ENCODE measurements around the gene SMIM45.

Gene SMIM45

DNA sequence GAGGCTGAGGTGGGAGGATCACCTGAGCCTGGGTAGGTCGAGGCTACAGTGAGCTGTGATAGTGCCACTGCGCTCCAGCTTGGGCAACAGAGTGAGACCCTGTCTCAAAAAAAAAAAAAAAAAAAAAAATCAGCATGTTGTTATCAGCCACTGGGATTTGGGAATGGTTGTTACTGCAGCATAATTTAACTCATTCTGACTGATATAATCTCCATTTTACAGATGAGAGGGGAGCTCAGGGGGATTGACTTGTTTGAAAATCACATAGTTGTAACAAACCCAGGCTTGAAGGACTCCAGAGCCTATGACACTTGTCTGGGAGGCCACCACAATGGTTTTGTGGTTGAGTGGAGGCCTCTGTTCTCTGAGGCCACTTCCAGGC, 14.3 kb downstream of the SMIM45 start:
- no peak for DNase-seq
- intact Hi-C loops (cut with DNase I), result loop anchor here (1.0 kb wide), 1 partner anchor 471 kb away; no protein-coding TSS in a partner anchor

- intact Hi-C loops (cut with DNase I), result loop anchor here (1.0 kb wide), 1 partner anchor 471 kb away; no protein-coding TSS in a partner anchor
- peak in 7 of 10 donors; percentile 37 to 93 (median 50) for DNase-seq
Measured at GRCh38 chr22:41966607-41967240, 14.8 kb downstream of the SMIM45 start.

GRCh38 chr22:41968601-41969000, 16.7 kb downstream of the SMIM45 start:
- intact Hi-C loops (cut with DNase I), result no loop called here
- peak in 2 of 10 donors; percentile 58 to 82 for DNase-seq

- intact Hi-C loops (cut with DNase I), result no loop called here
- peak in 6 of 10 donors; percentile 19 to 90 (median 72) for DNase-seq
Measured at GRCh38 chr22:41969110-41969646, 17.2 kb downstream of the SMIM45 start, which contains the start of gene SEPTIN3. TSS of gene SEPTIN3 (plus strand) at chr22:41969443. CDS start at chr22:41971493, 2,050 bp downstream.

GRCh38 chr22:41970601-41971000, 18.7 kb downstream of the SMIM45 start:
- intact Hi-C loops (cut with DNase I), result no loop called here
- peak in 2 of 10 donors; percentile 31 to 43 for DNase-seq

DNA sequence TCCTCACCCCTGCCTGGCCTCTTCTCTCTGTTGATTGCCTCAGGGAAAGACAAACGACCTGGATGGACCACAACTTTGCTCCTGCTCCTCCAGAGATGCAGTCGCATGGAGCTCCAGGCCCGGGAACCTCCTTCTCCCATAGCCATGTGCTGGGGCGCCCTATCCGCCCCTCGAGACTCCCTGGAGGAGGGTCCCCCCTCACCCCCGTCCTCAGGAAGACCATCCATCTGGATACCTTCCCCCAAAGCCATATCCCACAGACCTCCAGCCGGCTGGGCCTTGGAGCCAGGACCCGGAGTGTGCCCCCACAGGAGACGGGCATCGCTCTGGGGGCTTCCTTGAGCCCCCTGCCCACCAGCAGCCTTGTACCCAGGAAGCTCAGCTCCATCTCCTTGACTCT, 19.5 kb downstream of the SMIM45 start:
- intact Hi-C loops (cut with DNase I), result no loop called here
- peak in 2 of 10 donors; percentile 37 to 64 for DNase-seq

DNA sequence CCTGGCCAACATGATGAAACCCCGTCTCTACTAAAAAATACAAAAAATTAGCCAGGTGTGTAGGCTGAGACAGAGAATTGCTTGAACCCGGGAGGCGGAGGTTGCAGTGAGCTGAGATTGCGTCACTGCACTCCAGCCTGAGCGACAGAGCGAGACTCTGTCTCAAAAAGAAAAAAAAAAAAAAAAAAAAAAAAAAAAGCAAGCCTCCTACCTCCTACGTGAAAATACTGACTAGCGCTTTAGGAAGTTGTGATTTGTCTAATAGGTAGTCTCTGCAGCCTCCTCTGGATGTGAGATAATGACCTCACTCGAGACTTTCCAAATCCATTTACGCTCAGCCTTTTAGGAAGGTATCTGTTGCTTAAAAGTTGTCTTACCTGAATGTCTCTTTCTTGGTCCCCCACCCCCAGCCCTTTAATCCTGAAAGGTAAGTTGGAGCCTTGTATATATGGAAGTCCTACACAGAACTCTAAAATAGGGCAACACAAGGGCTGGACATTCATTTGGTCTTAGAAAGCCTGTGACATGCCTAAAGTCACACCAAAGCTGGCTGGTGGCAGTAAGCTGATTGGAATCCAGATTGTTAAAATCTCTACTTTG, 22.8 kb downstream of the SMIM45 start:
- intact Hi-C loops (cut with DNase I), result no loop called here
- peak in 1 of 10 donors; percentile 22 for DNase-seq

- intact Hi-C loops (cut with DNase I), result loop anchor here (2.0 kb wide), 1 partner anchor 115 kb away; the partner anchor contains the start of gene NDUFA6
- peak in 2 of 10 donors; percentile 15 to 79 for DNase-seq
Measured at GRCh38 chr22:41975299-41976069, 23.5 kb downstream of the SMIM45 start.

DNA sequence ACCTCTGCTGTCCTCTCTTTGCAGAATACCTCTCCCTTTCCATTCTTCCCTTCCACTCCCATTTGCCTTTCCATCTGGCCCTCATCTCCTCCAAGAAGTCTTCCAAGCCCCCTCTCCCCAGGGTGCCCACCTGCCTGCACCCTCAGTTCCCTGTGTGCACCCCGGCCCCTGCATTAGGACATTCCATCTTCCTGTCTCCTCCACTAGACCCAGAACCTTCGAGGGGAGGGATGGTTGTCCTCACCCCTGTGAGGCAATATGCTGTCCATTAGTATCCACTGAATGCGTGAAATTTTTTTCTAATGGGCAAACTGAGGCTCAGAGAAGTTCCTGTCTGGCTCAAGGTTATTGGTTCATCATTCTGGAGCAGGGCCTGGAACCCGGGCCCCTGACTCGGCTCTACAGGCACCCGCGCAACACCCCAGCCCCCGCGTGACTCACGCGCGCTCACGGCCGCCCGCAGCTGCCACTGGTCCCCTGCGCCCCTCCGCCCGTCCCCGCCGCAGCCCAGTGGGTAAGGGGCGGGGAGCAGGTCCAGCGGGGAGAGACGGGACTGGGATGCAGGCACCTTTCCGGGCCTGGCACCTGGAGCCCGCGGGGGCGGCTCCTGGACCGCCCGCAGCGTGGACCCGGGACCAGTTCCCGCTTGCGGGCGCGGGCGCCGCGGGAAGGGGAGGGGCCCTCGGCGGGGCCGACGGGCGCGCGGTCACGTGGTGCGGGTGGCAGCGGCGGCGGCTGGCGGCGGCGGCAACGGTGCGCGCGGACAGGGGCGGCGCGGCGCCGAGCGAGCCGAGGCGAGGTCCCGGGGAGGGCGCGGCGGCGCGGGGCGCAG, 24.3 kb downstream of the SMIM45 start:
- peak in 9 of 10 donors; percentile 55 to 95 (median 68) for DNase-seq
- intact Hi-C loops (cut with DNase I), result loop anchor here (2.0 kb wide), 1 partner anchor 115 kb away; the partner anchor contains the start of gene NDUFA6

GRCh38 chr22:41976961-41977566, 25.1 kb downstream of the SMIM45 start:
- intact Hi-C loops (cut with DNase I), result loop anchor here (2.0 kb wide), 1 partner anchor 114 kb away; the partner anchor contains the start of gene NDUFA6
- DNase-seq, result peak in 6 of 10 donors; percentile 24 to 91 (median 66)

GRCh38 chr22:41978732-41979131, 26.8 kb downstream of the SMIM45 start:
- no peak for DNase-seq
- intact Hi-C loops (cut with DNase I), result no loop called here

- intact Hi-C loops (cut with DNase I), result no loop called here
- peak in 7 of 10 donors; percentile 37 to 93 (median 70) for DNase-seq
Measured at GRCh38 chr22:41979423-41980250, 27.7 kb downstream of the SMIM45 start.

GRCh38 chr22:41982865-41983264, 30.9 kb downstream of the SMIM45 start:
- peak in 1 of 10 donors; percentile 41 for DNase-seq
- intact Hi-C loops (cut with DNase I), result no loop called here

GRCh38 chr22:41983513-41984405, 31.8 kb downstream of the SMIM45 start:
- intact Hi-C loops (cut with DNase I), result no loop called here
- peak in 1 of 10 donors; percentile 11 for DNase-seq

DNA sequence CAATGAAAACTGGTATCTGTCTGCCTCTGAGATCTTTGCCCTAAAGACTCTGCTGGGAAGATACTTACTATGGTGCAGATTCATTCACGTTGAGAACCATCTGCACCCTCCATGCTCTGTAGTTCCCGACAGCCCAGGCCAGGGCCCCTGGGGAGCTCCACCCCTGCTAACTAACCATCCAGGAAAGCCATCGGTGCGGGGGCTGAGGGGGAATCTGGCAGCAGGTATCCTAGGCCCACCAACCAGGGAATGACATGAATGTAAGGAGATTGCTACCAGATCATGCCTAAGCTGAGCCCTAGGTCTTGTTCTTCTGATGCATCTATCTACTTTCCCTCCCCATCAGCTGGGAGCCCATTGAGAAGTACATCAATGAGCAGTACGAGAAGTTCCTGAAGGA, 35.3 kb downstream of the SMIM45 start:
- intact Hi-C loops (cut with DNase I), result no loop called here
- DNase-seq, result no peak

- no peak for DNase-seq
Measured at GRCh38 chr22:41989246-41989645, 37.3 kb downstream of the SMIM45 start.

DNA sequence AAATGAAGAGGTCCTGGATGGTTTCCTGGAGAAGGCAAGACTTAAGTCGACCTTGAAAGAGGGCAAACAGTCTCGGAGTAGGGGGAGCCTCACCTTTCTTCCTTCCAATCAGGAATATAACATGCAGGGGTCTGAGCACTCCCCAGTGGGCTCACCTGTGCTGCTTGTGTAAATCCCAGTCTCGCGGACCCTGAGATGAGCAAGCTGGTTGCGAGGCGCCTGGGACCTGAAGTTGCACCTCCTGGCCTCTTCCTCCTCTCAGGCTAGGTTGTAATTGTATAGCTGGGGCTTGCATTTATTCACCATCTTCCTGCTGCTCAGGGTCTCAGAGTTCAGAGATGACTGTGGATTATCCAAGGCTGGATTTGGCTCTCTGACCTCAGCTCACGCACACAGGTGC, 39.2 kb downstream of the SMIM45 start:
- intact Hi-C loops (cut with DNase I), result no loop called here
- DNase-seq, result peak in 1 of 10 donors; percentile 25

More at GRCh38 chr22:41989246-41989645, 37.3 kb downstream of the SMIM45 start:
- intact Hi-C loops (cut with DNase I), result no loop called here

Measured in posterior cingulate gyrus (tissue), 11 donors.